ENCODE results near the gene HSFX2. TPM values are rescaled to one million over a fixed set of nuclear protein-coding genes. Genes with fewer than 3 reads are reported as not detected.
"Not testable (repeated sequence)": the region's sequence is repeated elsewhere in the genome, so short reads cannot be mapped to it uniquely, and the experiment has no call there.

The HSFX2 gene
- total and polyA plus RNA-seq, 8 donors: 0.16 to 1.3 (median 0.31) TPM; not detected in 3

DNA sequence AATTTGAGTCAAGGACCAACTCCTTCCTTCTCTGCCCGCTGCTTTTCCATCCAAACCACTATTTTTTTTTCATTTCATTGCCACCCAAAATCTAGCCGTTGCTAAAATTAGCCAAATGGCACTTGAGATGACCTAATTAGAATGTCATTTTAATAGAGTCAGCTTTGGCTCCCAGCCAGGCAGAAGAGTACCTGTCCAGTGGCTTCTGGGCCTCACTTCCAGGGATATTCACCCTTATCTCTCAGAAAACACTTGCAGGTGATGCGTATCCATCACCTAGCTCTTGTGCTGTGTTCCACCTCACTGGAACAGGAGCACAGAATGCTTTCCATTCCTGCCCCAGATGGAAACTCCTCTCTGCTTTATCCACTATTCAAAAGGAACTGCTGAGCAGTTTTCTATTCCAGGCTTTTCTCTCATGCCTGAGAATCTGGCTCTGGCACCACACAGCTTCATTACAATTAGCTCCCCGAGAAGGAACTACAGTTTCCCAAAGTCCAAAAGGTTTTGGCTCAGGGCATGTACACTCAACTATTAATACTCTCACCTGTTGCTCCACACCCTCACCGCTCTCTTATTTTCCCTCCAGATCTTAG, 26.3 kb downstream of the HSFX2 start:
- DNase-seq (no peak), FAIRE-seq (no peak), ATAC-seq (no peak)
- H3K4me1 ChIP-seq: no peaks in the 10 kb centered on the region
- peaks cover 0 to 5% (median 0%) of the 10 kb centered on the region in 4 donors for H3K27me3 ChIP-seq
- H3K27ac ChIP-seq: no peak overlapping the region
- no peak overlapping the region for H3K4me3 ChIP-seq
- TF ChIP-seq CTCF (IDR thresholded peaks at IDR 0.05): no peak
- no peaks in the 10 kb centered on the region for H3K36me3 ChIP-seq
- intact Hi-C loops (cut with DNase I): no loop called here
- no peaks in the 10 kb centered on the region for H3K9me3 ChIP-seq
- WGBS, 2 donors: 60 to 83% methylated on average over 5 of the region's 5 CpGs

DNA sequence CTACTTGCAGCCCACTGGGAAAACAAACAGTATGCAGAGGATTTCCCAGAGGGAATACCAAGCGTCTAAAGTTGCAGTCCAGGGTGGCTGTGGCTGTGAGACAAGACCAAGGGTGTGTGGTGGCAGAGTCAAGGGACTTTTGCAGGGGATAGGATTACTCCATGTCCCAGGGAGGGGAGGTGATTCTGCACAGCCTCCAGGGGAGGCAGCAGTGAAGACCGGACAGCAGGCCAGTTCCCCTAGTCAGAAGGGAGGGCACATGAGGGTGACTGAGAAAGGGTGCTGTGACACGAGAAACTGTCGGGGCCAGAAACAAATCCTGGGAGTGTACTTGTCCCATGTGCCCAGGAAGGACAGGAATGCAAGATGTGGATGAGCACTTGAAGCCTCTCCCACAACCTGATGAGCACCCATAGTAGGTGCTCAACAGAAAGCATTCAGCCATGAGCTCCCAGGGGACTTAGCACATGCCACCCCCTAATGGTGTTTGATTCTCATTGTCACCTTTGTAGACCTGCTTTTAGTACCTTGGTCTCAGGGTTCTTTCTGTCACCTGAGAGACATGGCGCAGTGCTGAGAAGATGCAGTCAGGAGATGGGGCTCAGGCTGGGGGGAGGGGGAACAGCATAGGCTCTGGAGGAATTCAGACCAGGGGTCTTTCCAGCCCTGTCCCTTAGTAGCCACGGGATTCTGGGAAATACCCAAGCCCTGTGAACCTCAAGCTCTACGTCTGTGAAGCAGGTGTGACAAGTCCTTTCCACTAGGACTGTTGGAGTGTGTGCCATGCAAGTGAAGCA, 27.3 kb downstream of the HSFX2 start:
- intact Hi-C loops (cut with DNase I): no loop called here
- Histone ChIP-seq H3K27ac (no peak overlapping the region), H3K4me1 (no peaks in the 10 kb centered on the region), H3K36me3 (no peaks in the 10 kb centered on the region), H3K27me3 (peaks cover 0 to 5% (median 0%) of the 10 kb centered on the region in 4 donors), H3K4me3 (no peak overlapping the region), H3K9me3 (no peaks in the 10 kb centered on the region)
- FAIRE-seq (no peak), DNase-seq (peak in 1 of 6 donors; percentile 13), ATAC-seq (no peak)
- WGBS, 2 donors: 64 to 77% methylated on average over 7 of the region's 7 CpGs
- no peak for TF ChIP-seq CTCF (IDR thresholded peaks at IDR 0.05)

- Histone ChIP-seq H3K36me3 (no peaks in the 10 kb centered on the region), H3K27me3 (peaks cover 0 to 3% (median 0%) of the 10 kb centered on the region in 4 donors), H3K9me3 (no peaks in the 10 kb centered on the region), H3K27ac (no peak overlapping the region), H3K4me3 (no peak overlapping the region), H3K4me1 (no peaks in the 10 kb centered on the region)
- WGBS, 2 donors: 76 to 85% methylated on average over 4 of the region's 4 CpGs
- DNase-seq: no peak
- ATAC-seq: no peak
- intact Hi-C loops (cut with DNase I): no loop called here
- no peak for FAIRE-seq
- no peak for TF ChIP-seq CTCF (IDR thresholded peaks at IDR 0.05)
These were observed 31.8 kb downstream of the HSFX2 start for GRCh38 chrX:149563359-149563758.

GRCh38 chrX:149555251-149555650, 39.9 kb downstream of the HSFX2 start:
- ATAC-seq; H3K27ac ChIP-seq; H3K27me3 ChIP-seq; H3K4me1 ChIP-seq; H3K36me3 ChIP-seq; FAIRE-seq; intact Hi-C loops (cut with DNase I); DNase-seq; H3K9me3 ChIP-seq; H3K4me3 ChIP-seq: not testable (repeated sequence)
- WGBS, 2 donors: no CpG with 5 or more reads among the region's 4 CpGs

DNA sequence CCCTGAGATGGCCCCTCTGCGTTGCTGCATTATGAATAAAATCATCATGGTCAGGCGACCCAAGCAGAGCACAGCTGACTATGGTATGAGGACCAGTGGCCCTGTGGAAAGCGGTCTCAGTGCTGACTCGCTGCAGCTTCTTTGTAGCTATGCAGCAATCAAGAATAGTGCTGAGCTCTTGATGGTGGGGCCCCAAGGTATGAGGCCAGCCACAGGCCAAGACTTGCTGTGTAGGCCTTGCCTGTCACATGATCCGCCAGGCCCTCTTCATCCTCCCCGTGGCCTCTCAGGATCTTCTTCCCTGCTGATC, 43.2 kb downstream of the HSFX2 start:
- H3K36me3 ChIP-seq; H3K4me3 ChIP-seq; H3K4me1 ChIP-seq; FAIRE-seq; H3K9me3 ChIP-seq; intact Hi-C loops (cut with DNase I); H3K27me3 ChIP-seq; H3K27ac ChIP-seq; ATAC-seq: not testable (repeated sequence)
- 80 to 97% methylated on average over 1 to 2 of the region's 6 CpGs for WGBS, 2 donors
- DNase-seq: peak in 1 of 6 donors; percentile 15

GRCh38 chrX:149551245-149551938, 43.7 kb downstream of the HSFX2 start:
- FAIRE-seq; H3K27ac ChIP-seq; H3K36me3 ChIP-seq; intact Hi-C loops (cut with DNase I); H3K4me3 ChIP-seq; H3K9me3 ChIP-seq; H3K4me1 ChIP-seq; DNase-seq; ATAC-seq; H3K27me3 ChIP-seq: not testable (repeated sequence)
- WGBS, 2 donors: no CpG with 5 or more reads among the region's 4 CpGs

- H3K4me3 ChIP-seq; ATAC-seq; DNase-seq; H3K4me1 ChIP-seq; H3K27me3 ChIP-seq; intact Hi-C loops (cut with DNase I); FAIRE-seq; H3K36me3 ChIP-seq; H3K9me3 ChIP-seq; H3K27ac ChIP-seq: not testable (repeated sequence)
- WGBS, 2 donors: 86 to 100% methylated on average over 1 of the region's 1 CpG
These were observed 44.7 kb downstream of the HSFX2 start for GRCh38 chrX:149550454-149550853.

DNA sequence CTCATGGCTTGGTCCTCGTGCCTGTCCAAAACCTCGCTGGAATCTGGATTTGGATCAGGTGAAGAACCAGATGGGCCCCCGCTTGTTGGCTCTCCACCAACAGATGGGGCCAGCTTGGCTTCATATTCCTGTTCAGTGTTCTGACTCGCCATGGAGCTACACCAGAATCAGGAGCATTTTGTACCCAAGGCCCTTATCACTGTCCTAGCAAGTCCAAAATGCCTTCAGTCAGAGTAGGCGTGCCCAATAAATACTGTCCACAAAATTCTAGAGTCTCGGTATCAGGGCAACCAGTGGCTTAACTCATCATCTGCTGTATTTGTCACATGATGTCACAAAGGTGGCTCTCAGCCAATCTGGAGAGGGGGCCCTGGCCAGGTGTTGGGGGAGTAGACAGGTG, 45.4 kb downstream of the HSFX2 start, which contains the start of gene HSFX3:
Gene HSFX3, minus strand, starts transcription at position 224 of the 400 bp plus-strand sequence. Its CDS starts 72 bp downstream, at position 152.
- 100% methylated on average over 1 of the region's 6 CpGs for WGBS, 2 donors

GRCh38 chrX:149547782-149548181, 47.3 kb downstream of the HSFX2 start:
- no CpG with 5 or more reads among the region's 3 CpGs for WGBS, 2 donors

More for the DNA sequence above, 45.4 kb downstream of the HSFX2 start, which contains the start of gene HSFX3:
- H3K27ac ChIP-seq; DNase-seq; H3K27me3 ChIP-seq; H3K9me3 ChIP-seq; H3K36me3 ChIP-seq; H3K4me1 ChIP-seq; intact Hi-C loops (cut with DNase I); ATAC-seq; FAIRE-seq; H3K4me3 ChIP-seq: not testable (repeated sequence)

More at GRCh38 chrX:149547782-149548181, 47.3 kb downstream of the HSFX2 start:
- H3K27me3 ChIP-seq; H3K4me3 ChIP-seq; H3K4me1 ChIP-seq; ATAC-seq; H3K9me3 ChIP-seq; FAIRE-seq; H3K36me3 ChIP-seq; H3K27ac ChIP-seq; intact Hi-C loops (cut with DNase I); DNase-seq: not testable (repeated sequence)
